Endodermal cell (in vitro differentiated cells): ENCODE results near the gene KRT33B. TPM values are rescaled to one million over a fixed set of nuclear protein-coding genes. Genes with fewer than 3 reads are reported as not detected.

Source experiments
- DNase-seq: peaks from one replicate; pipeline ENCODE4 v3.0.0-alpha.2; 2017
- H3K27ac ChIP-seq: 2 replicates; pipeline ENCODE4 v1.5.1; 2013; ENCODE audit warnings: mild to moderate bottlenecking, low read depth, low read length, moderate library complexity
- H3K27me3 ChIP-seq: 2 replicates; pipeline ENCODE4 v1.6.1; 2013; ENCODE audit warnings: mild to moderate bottlenecking, low read length, moderate library complexity; ENCODE audit not compliant: insufficient read depth, control insufficient read depth, poor library complexity, severe bottlenecking
- H3K36me3 ChIP-seq: 2 replicates; pipeline ENCODE4 v1.7.0; 2013; ENCODE audit warnings: mild to moderate bottlenecking, low read length, moderate library complexity; ENCODE audit not compliant: control insufficient read depth, insufficient read depth
- H3K4me1 ChIP-seq: one replicate; pipeline ENCODE4 v1.7.0; 2013; ENCODE audit warnings: low read length; ENCODE audit not compliant: control insufficient read depth, insufficient read depth
- H3K4me3 ChIP-seq: 2 replicates; pipeline ENCODE4 v1.5.1; 2013; ENCODE audit warnings: mild to moderate bottlenecking, low read length, moderate library complexity
- H3K9ac ChIP-seq: 2 replicates; pipeline ENCODE4 v1.6.1; 2013; ENCODE audit warnings: mild to moderate bottlenecking, low read length, moderate library complexity; ENCODE audit not compliant: poor library complexity, severe bottlenecking; ENCODE audit errors: extremely low read depth
- H3K9me3 ChIP-seq: 2 replicates; pipeline ENCODE4 v1.6.1; 2013; ENCODE audit warnings: mild to moderate bottlenecking, low read length, moderate library complexity; ENCODE audit not compliant: control insufficient read depth
- H3K27ac Mint-ChIP-seq: 2 replicates; pipeline ENCODE4 v1.8.0; 2020; ENCODE audit warnings: mixed read lengths
- H3K27me3 Mint-ChIP-seq: 2 replicates; pipeline ENCODE4 v1.8.0; 2021; ENCODE audit warnings: mild to moderate bottlenecking, mixed read lengths; ENCODE audit not compliant: insufficient read depth
- H3K36me3 Mint-ChIP-seq: 2 replicates; pipeline ENCODE4 v1.8.0; 2020; ENCODE audit warnings: low read depth, mixed read lengths
- H3K4me1 Mint-ChIP-seq: 2 replicates; pipeline ENCODE4 v1.8.0; 2020; ENCODE audit warnings: mixed read lengths
- H3K4me3 Mint-ChIP-seq: 2 replicates; pipeline ENCODE4 v1.8.0; 2020; ENCODE audit warnings: mild to moderate bottlenecking, moderate library complexity, mixed read lengths
- H3K9me3 Mint-ChIP-seq: 2 replicates; pipeline ENCODE4 v1.8.0; 2020; ENCODE audit warnings: mild to moderate bottlenecking, mixed read lengths
- CTCF ChIP-seq: fragments of 200-600 bp; sonication (generic); conservative IDR thresholded peaks from 2 replicates; pipeline ENCODE4 v1.5.0; 2021; ENCODE audit warnings: antibody characterized with exemption, mild to moderate bottlenecking
- WGBS, 2 experiments: methylation state at CpG; one replicate each; pipeline versions ENCODE4 v1.1.5 to v1.1.7; 2013; ENCODE audit warnings: missing lambda C conversion rate in 2 of 2, mixed read lengths in 1 of 2; ENCODE audit not compliant: insufficient coverage in 1 of 2, insufficient read length in 1 of 2; 5-methylcytosine and 5-hydroxymethylcytosine counted together
- total RNA-seq, 2 donors: library from RNA; stranded (reverse); fragmentation: NEBNext Ultra II Directional in 1 of 2; extraction: Animal tissue kit (Norgen Biotek cat#: 25700) in 1 of 2; gene quantifications; 2 replicates in 1 of 2; 3 replicates in 1 of 2; pipeline ENCODE4 v1.2.1, GENCODE V29; 2021

KRT33B gene
- total RNA-seq, 2 donors from 2014 or later = not detected

DNA sequence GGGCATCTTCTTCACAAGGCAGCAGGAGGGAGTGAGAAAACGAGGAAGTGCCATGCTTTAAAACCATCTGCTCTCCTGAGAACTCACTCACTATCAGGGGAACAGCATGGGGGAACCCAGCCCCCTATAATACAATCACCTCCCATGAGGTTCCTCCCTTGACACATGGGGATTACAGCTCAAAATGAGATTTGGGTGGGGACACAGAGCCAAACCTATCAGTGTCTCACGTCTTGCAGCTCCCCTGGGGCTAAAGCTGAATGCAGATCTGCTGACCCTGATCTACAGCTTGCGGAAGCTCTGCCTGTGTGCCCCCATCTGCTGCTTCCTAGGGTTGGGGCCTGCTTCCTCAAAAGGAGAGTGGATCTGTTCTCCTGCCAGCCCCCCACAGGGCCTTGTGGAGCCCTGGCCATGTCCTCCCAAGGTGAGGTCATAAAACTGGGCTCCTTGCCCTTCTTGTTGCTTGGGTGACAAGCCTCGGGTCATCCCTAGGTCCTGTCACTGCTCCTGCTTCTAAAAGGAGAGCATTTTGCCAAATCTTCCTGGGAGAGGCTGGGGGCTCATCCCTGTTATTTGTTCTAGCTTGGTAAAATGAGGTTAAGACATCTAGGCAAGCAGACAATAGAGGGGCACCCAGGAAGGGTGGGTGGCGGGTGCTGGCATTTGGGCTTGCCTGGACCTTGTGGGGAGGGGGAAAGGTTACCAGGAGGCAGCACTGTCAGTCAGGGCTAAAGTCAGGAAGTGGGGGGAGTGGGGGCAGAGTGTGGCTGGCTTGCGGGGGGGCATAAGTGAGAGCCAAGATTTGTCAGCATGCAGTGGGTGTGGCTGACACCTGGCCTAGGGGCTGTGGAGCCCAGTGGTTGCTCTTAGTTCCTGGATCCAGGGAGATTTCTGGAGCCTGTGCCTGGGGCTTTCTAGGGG, 35.0 kb downstream of the KRT33B start:
- peaks cover 4% of the 10 kb centered on the region for H3K27me3 Mint-ChIP-seq
- Histone ChIP-seq H3K4me3 (no peak overlapping the region), H3K9me3 (no peaks in the 10 kb centered on the region), H3K27me3 (no peaks in the 10 kb centered on the region), H3K4me1 (peaks cover 4% of the 10 kb centered on the region), H3K9ac (no peak overlapping the region), H3K36me3 (no peaks in the 10 kb centered on the region), H3K27ac (no peak overlapping the region)
- H3K27ac Mint-ChIP-seq = peak overlapping the region; percentile 39
- H3K4me1 Mint-ChIP-seq = peaks cover 16% of the 10 kb centered on the region
- TF ChIP-seq CTCF = no peak
- 42 to 59% methylated on average over 3 to 6 of the region's 6 CpGs for WGBS, 2 experiments
- no peaks in the 10 kb centered on the region for H3K36me3 Mint-ChIP-seq
- H3K4me3 Mint-ChIP-seq = no peak overlapping the region
- DNase-seq = peak; percentile 82
- H3K9me3 Mint-ChIP-seq = peaks cover 15% of the 10 kb centered on the region

- WGBS, 2 experiments = 86 to 90% methylated on average over 1 to 3 of the region's 3 CpGs
- Histone ChIP-seq H3K9ac (no peak overlapping the region), H3K9me3 (no peaks in the 10 kb centered on the region), H3K4me3 (no peak overlapping the region), H3K27me3 (no peaks in the 10 kb centered on the region), H3K4me1 (peaks cover 4% of the 10 kb centered on the region), H3K36me3 (no peaks in the 10 kb centered on the region), H3K27ac (no peak overlapping the region)
- TF ChIP-seq CTCF = no peak
- Mint-ChIP-seq H3K27me3 (peaks cover 4% of the 10 kb centered on the region), H3K27ac (no peak overlapping the region), H3K4me3 (no peak overlapping the region), H3K36me3 (no peaks in the 10 kb centered on the region), H3K4me1 (peaks cover 16% of the 10 kb centered on the region), H3K9me3 (peaks cover 15% of the 10 kb centered on the region)
- DNase-seq = peak; percentile 42
Observed at GRCh38 chr17:41333836-41334235, 35.8 kb downstream of the KRT33B start.

DNA sequence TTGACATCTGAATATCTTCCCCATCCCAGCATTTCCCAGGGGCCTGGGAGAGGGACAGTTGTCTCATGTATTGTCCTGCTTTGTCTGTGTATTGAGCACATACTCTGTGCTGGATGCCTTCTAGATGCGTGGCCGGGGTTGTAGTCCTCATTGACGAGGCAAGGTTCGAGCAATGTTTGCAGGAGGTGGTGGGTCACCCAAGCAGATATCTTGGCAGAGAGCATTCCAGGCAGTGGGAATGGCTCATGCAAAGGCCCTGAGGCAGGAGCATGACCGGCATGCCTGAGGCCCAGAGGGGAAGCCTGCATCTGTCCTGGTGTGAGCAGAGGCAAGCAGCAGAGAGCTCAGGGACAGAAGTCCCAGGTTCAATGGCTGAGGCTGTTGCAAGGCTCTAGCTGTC, 36.5 kb downstream of the KRT33B start:
- no peak overlapping the region for H3K4me3 Mint-ChIP-seq
- H3K27ac Mint-ChIP-seq = no peak overlapping the region
- Histone ChIP-seq H3K4me3 (no peak overlapping the region), H3K27ac (no peak overlapping the region), H3K27me3 (no peaks in the 10 kb centered on the region), H3K9ac (no peak overlapping the region), H3K9me3 (no peaks in the 10 kb centered on the region), H3K4me1 (peaks cover 4% of the 10 kb centered on the region), H3K36me3 (no peaks in the 10 kb centered on the region)
- no peak for TF ChIP-seq CTCF
- DNase-seq = peak; percentile 41
- peaks cover 15% of the 10 kb centered on the region for H3K9me3 Mint-ChIP-seq
- H3K4me1 Mint-ChIP-seq = peaks cover 16% of the 10 kb centered on the region
- H3K36me3 Mint-ChIP-seq = no peaks in the 10 kb centered on the region
- peaks cover 4% of the 10 kb centered on the region for H3K27me3 Mint-ChIP-seq
- WGBS, 2 experiments = 94% methylated on average over 5 of the region's 5 CpGs
